A375 (cell line): ENCODE data around the gene KCNN2. TPM values are rescaled to one million over a fixed set of nuclear protein-coding genes. Genes with fewer than 3 reads are reported as not detected.

Experiments used
- total RNA-seq: library from RNA; depleted of rRNA; stranded (reverse); fragments of >200 nt; shearing (Covaris generic); gene quantifications from 2 replicates; pipeline ENCODE4 v1.2.3, GENCODE V29; 2014; rRNA removed

Gene KCNN2
- total RNA-seq = not detected in 2 replicates

GRCh38 chr5:114361724-114362196, at the start of gene KCNN2:
TSS of gene KCNN2 (plus strand) at chr5:114362070. CDS start at chr5:114362140, 70 bp downstream.

